Neuron (in vitro differentiated cells): ENCODE measurements around the gene MRPS23.

Experiments
- H2AFZ ChIP-seq: one replicate; pipeline ENCODE4 v1.6.1; 2013; ENCODE audit warnings: low read depth, mild to moderate bottlenecking, inconsistent platforms, low read length, moderate library complexity
- H3K27me3 ChIP-seq: one replicate; pipeline ENCODE4 v1.6.1; 2013; ENCODE audit warnings: low read length; ENCODE audit not compliant: insufficient read depth
- H3K36me3 ChIP-seq: one replicate; pipeline ENCODE4 v1.6.1; 2013; ENCODE audit warnings: low read length; ENCODE audit not compliant: insufficient read depth
- H3K4me1 ChIP-seq: one replicate; pipeline ENCODE4 v1.6.1; 2013; ENCODE audit warnings: low read length; ENCODE audit not compliant: insufficient read depth
- H3K4me3 ChIP-seq: 2 replicates; pipeline ENCODE4 v1.5.1; 2013; ENCODE audit warnings: mild to moderate bottlenecking, low read length, moderate library complexity
- H3K9me3 ChIP-seq: one replicate; pipeline ENCODE4 v1.6.1; 2013; ENCODE audit warnings: low read length

The MRPS23 gene

DNA sequence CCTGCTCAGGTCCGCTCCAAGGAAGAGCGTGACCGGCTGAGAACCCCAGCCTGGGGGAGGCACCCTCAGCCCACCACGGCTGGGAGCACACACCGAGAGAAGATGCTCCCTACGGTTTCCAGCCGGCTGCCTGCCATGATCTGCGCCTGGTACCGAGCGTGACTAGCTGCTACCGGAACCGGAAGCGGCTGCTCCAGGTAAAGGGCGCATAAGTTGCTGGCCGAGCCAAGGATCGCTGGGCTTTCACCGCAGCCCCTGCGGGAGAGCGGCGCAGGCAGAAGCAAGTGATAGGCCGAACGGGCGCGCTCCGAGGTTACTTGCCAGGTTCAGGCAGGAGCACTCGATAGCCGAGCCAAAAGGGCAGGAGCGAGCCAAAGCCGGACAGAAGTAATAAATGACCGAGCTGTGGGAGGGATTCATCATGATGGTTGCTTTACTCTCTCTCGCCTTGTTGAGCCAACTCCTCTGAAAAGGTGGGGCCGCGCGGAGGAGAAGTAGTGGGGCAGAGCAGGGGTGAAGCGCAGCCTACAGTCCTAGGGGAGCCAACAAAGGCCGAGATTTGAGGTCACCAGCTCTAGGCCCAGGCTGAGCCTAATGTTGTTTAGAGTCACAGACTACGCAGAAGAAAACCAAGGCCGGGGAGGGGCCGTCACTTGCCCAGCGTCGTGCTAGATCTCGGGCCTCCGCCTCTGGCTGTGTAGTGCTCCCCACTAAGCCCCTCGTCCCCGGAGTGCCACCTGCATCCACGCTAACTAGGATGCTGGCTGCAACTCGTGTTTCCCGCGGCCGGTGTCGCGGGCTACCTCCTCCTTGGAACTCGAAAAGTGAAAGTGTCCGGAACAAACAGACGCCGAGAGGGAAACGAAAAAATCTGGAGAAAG lies at the start of gene MRPS23:
MRPS23 (minus strand) TSS at position 171 of the 881 bp plus-strand sequence; CDS start at position 137, 34 bp downstream.
- Histone ChIP-seq H2AFZ (peak within 1 kb of the TSS; percentile 31), H3K9me3 (no peaks in the 10 kb centered on the region), H3K27me3 (no peaks in the 10 kb centered on the region), H3K36me3 (peaks cover 9% of the 10 kb centered on the region), H3K4me3 (peak within 1 kb of the TSS; percentile 87), H3K4me1 (peaks cover 16% of the 10 kb centered on the region)

DNA sequence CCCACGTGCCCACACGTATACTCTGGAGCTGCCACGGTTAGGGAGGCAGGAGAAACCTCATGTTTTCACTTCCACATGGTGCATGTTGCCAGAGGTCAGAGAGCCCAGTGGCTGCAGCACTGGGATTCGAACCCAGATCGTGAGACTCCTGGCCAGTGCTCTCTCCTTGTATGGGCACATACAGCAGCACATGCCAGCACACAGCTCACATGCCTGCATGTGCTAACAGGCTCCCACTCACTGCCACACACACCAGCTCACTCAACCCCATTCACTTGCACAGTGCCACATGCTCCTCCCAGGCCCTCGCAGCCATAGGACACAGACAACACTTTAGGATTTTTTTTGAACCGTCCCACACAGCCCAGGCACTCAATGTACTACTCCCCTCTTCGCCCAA lies 49.5 kb upstream of the MRPS23 start:
- Histone ChIP-seq H2AFZ (no peak overlapping the region), H3K27me3 (no peaks in the 10 kb centered on the region), H3K9me3 (no peaks in the 10 kb centered on the region), H3K36me3 (no peaks in the 10 kb centered on the region), H3K4me3 (no peak overlapping the region), H3K4me1 (peaks cover 44% of the 10 kb centered on the region)

DNA sequence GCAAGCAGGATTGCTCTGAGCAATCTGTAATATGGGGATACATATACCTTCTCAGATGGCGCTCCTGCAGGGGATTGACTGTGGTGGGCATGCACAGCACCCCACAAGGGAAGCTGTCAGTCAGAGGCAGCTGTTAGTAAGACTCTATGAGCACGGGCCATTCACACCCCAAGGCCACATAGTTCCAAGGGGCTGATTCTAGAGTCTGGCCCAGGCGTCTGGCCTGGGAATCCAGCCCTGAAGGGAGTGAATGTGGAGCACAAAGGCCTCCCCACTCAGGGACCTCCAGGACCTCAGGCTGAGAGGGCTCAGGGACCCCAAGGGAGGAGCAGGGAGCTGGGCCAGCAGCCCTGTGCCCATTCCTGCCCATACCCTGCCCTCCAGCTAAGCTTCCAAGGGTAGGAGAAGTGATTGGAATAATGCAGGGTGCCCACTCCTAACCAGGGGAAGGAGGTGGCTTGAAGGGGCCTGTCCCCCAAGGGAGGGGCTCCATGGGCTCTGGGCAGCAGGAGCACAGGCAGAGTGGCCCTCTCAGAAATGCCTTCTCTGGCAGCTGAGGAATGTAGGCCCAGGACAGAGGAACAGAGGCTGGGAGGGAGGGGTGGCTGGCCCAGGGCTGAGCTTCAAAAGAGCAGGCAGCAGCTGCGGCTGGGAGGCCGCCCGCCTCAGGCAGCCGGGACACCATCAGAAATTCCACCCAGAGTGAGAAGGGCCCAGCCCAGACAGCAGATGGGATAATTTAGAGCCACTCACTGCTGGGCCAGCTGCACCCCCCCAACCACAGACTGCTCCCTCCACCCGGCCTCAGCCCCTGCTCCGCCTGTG lies 48.9 kb upstream of the MRPS23 start:
- Histone ChIP-seq H3K4me3 (no peak overlapping the region), H3K4me1 (peaks cover 42% of the 10 kb centered on the region), H3K9me3 (no peaks in the 10 kb centered on the region), H2AFZ (no peak overlapping the region), H3K36me3 (no peaks in the 10 kb centered on the region), H3K27me3 (no peaks in the 10 kb centered on the region)

DNA sequence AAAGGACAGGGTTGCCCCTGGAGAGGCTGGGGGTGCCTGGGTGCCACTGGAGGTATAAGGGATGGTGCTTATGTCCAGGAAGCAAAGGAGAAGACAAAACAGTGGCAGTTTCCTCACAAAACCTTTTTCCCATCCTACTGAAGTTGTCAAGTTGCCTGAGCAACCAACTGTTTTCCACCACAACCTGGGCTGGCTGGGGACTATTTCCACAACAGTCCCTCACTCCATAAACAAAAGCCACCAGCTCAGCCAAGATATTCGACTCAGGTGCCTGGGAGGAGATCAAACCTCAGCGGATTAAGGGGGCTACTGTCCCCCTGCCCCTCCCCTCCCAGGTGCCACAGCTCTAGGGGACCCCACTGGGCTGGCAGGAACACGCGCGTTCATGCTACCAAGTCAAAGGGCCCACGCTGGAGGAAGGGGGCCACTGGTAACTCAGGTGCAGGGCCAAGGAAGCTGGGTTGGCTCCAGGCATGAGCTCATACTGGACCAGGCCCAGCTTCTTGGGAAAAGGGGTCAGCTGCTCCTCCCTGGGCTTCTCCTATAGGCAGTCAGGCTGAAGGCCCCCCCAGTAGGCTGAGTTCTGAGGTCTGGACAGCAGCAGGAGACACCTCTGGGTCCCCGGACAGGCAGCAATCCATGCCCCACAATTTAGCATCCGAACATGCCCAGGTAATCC lies 45.7 kb upstream of the MRPS23 start:
- H3K4me3 ChIP-seq: no peak overlapping the region
- peaks cover 37% of the 10 kb centered on the region for H3K4me1 ChIP-seq
- H3K27me3 ChIP-seq: no peaks in the 10 kb centered on the region

DNA sequence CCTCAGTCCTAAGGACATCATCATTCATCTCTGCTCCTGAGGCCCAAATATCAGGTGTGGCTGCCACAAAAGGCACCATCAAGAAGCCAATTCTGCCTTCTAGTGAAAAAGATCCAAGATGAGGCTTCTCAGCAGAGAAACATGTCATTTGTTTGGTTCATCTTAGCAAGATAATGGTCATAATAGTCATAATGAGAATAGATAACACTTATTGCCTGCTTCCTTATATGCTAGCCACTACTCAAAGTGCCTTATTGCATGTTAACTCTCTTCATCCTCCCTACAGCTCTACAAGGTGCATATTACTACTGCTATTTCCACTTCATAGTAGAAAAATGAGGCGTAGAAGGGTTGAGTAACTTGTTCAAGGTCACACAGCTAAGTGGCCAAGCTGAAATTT lies 45.0 kb upstream of the MRPS23 start:
- Histone ChIP-seq H3K9me3 (no peaks in the 10 kb centered on the region), H2AFZ (no peak overlapping the region), H3K4me1 (peaks cover 32% of the 10 kb centered on the region), H3K27me3 (no peaks in the 10 kb centered on the region), H3K4me3 (no peak overlapping the region), H3K36me3 (no peaks in the 10 kb centered on the region)

More for the DNA sequence above, 45.7 kb upstream of the MRPS23 start:
- no peaks in the 10 kb centered on the region for H3K36me3 ChIP-seq
- H2AFZ ChIP-seq: no peak overlapping the region
- H3K9me3 ChIP-seq: no peaks in the 10 kb centered on the region

DNA sequence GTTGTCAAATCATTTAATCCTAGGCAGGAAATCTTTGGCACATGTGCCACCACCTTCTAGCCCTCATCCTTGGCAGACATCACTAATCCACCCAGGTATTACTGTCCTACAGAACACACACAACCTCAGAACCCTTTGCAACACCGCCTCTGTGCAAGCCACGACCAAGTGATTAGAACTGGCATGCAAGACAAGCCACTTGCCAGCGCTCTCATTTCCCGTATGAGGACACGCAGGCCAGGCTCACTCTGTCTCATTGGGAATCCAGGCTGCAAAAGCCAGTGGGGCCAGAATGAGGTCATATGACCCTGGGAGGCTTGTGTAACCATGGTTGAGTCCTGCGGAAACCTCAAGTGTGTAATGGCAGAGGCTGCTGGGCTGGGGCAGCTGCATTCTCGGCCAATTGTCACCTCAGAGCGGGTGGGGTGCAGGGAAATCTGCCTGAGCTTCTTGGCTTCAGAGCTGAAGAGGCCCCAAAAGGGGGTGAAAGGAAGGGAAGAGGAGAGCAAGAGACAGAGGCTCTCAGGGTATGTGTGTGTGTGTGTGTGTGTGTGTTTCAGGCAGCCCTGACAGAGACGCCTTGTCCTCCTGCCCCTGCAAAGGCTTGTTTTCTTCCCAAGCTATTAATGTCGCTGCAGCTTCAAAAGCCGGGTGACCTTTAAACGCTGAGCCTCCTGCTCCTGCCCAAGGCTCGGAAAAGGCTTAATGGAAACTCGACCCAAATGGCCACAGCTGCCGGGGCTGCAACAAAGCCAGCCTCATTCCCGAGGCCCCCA lies 43.2 kb upstream of the MRPS23 start:
- Histone ChIP-seq H3K4me3 (peak overlapping the region; percentile 30), H3K4me1 (peaks cover 15% of the 10 kb centered on the region), H3K27me3 (no peaks in the 10 kb centered on the region), H3K36me3 (no peaks in the 10 kb centered on the region), H3K9me3 (no peaks in the 10 kb centered on the region), H2AFZ (no peak overlapping the region)

DNA sequence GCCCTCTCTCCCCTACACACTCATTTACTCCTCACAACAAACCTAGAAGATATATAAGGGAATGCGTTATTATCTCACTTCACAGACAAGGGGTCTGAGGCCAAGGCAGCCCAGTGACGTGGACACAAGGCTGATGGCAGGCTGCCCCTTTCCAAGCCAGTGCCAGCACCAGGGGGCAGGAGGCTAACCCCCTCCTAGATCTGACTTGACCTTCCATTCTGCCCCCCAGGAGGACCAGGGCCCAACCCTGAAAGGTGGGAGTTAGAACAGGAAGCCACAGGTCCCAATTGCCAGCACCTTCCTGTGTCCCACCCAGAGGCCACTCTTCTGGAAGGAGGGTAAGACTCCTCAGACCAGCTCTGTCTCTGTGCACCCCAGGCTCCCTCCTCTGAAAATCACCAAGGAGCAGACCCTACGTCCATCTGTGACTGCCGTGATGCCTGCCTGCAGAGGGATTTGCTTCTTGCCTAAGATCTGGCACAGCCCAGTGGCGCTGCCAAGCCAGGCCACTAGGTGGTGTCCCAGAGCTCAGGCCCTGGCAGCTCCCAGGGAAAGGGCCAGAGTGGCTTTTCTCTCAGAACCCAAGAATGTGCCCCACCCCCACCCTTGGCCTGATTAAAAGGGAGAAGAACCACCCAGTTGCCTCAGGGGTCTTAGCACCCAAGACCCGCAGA lies 42.4 kb upstream of the MRPS23 start:
- Histone ChIP-seq H3K27me3 (no peaks in the 10 kb centered on the region), H3K36me3 (no peaks in the 10 kb centered on the region), H3K4me1 (peaks cover 14% of the 10 kb centered on the region), H3K9me3 (no peaks in the 10 kb centered on the region), H3K4me3 (peak overlapping the region; percentile 30), H2AFZ (no peak overlapping the region)

DNA sequence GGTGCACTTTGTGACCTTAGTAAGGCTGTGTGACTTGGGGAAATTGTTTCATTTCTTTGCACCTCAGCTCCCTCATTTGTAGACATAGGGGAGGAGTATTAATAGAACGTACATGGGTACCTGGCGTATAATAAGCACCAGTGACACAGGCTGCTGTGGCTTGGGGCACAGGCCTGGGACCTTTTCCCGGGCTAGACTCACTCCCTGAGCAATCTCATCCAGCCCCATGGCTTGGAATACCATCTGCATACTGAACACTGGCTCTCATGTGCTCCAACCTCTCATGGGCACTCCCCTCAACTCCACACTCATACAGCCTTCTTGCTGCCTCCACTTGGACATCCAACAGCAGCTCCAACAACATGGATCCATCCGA lies 41.0 kb upstream of the MRPS23 start:
- no peak overlapping the region for H3K4me3 ChIP-seq
- H2AFZ ChIP-seq: no peak overlapping the region
- no peaks in the 10 kb centered on the region for H3K27me3 ChIP-seq
- H3K36me3 ChIP-seq: no peaks in the 10 kb centered on the region
- H3K4me1 ChIP-seq: peaks cover 14% of the 10 kb centered on the region
- no peaks in the 10 kb centered on the region for H3K9me3 ChIP-seq

DNA sequence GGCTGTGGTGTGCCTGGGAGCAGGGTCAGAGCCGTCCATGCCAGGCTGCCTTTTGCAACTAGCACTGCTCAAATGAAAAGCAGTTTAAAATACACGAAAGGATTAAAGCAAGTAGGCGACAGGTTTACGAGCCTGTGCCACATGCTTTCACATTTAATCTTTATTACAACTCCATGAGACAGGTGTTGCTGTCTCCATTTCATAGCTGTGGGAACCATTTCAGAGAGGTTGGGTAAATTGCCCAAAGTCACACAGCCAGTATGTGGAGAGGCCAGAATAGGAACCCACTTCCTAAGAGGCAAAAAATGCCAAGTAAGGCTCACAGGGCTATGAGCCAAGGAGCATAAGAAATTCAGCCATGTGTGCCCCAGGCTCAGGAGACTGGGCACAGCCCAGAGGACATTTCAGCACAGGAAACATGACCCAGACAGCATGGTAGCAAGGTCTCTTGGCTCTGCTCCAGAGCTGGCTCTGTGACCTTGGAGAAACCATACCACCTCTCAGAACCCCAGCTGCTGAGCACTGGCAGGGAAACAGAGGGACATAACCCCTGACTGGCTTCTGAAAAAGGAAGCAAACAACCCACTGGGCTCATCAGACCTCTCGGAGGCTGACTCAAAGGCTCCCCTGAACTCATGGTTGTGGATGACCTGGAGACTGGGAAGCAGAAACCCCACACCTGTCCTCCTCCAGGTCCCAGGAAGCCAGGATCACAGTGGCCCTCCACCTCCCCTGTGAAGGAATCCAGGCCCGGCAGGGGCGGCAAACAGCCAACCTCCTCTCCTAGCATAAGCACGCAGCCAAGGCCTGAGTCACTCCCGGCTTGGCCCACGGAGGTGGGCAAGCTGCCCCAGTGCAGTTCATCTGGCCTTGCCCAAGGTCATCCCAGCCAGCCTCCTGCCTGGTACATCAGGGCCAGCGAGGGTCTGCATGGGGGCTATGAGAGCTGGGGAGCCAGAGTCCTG lies 40.3 kb upstream of the MRPS23 start:
- H3K4me1 ChIP-seq: peaks cover 14% of the 10 kb centered on the region

DNA sequence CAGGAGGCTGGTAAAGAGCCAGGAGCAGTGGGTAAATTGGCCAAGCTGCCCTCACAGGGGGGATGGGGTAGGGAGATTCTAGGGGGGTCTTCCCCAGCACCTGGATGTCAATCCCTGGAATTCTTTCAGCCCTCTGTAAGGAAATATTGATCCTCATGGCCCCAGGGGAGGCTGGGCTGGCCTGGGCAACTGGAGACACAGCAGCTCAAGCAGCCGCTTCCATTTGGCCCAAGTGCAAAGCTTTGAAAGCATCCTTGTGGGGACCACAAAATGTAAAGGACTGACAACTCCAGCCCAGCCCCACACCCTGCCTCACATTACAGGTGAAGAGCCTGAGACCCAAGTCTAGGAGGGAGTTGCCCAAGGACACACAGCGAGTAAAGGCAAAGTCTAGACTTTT lies 39.4 kb upstream of the MRPS23 start:
- Histone ChIP-seq H2AFZ (no peak overlapping the region), H3K4me3 (no peak overlapping the region), H3K27me3 (no peaks in the 10 kb centered on the region), H3K9me3 (no peaks in the 10 kb centered on the region), H3K4me1 (peaks cover 14% of the 10 kb centered on the region), H3K36me3 (peaks cover 8% of the 10 kb centered on the region)

More for the DNA sequence above, 40.3 kb upstream of the MRPS23 start:
- no peaks in the 10 kb centered on the region for H3K27me3 ChIP-seq
- H3K4me3 ChIP-seq: no peak overlapping the region
- no peak overlapping the region for H2AFZ ChIP-seq
- peaks cover under 1% of the 10 kb centered on the region for H3K36me3 ChIP-seq
- H3K9me3 ChIP-seq: no peaks in the 10 kb centered on the region
